HepG2 (cell line): ENCODE measurements around the gene PSMD4. TPM values are rescaled to one million over a fixed set of nuclear protein-coding genes. Genes with fewer than 3 reads are reported as not detected.
A peak's percentile ranks its signal among the peaks of the same experiment; 100 is the strongest.

Experiments
- CBX5 ChIP-seq: sonication (generic); formaldehyde crosslinking; IDR thresholded peaks from 2 replicates; pipeline ENCODE4 v1.4.0; 2020; ENCODE audit warnings: missing genetic modification reagents, borderline replicate concordance
- CEBPG ChIP-seq: IDR thresholded peaks from 2 replicates; pipeline ENCODE4 v1.6.1; 2016
- EHMT2 ChIP-seq: fragments of 200-600 bp; sonication (generic); IDR thresholded peaks from 2 replicates; pipeline ENCODE4 v1.7.0; 2017; ENCODE audit warnings: antibody characterized with exemption, low read depth, low read length, borderline replicate concordance
- GMEB2 ChIP-seq: IDR thresholded peaks from 2 replicates; pipeline ENCODE4 v1.6.1; 2016; ENCODE audit warnings: missing biosample characterization, missing genetic modification reagents, low read depth
- IKZF5 ChIP-seq: IDR thresholded peaks from 2 replicates; pipeline ENCODE4 v1.6.1; 2018; ENCODE audit warnings: missing genetic modification reagents, mild to moderate bottlenecking, missing compliant biosample characterization
- MXD4 ChIP-seq: IDR thresholded peaks from 2 replicates; pipeline ENCODE4 v1.6.1; 2016; ENCODE audit warnings: mild to moderate bottlenecking, missing biosample characterization, missing genetic modification reagents
- NFE2L2 ChIP-seq: fragments of 150-350 bp; IDR thresholded peaks from 2 replicates; pipeline ENCODE4 v1.6.1; 2014; ENCODE audit warnings: low read length
- PHF20 ChIP-seq: sonication (generic); formaldehyde crosslinking; IDR thresholded peaks from 2 replicates; pipeline ENCODE4 v1.5.0; 2020; ENCODE audit warnings: mild to moderate bottlenecking, missing genetic modification reagents
- RCOR2 ChIP-seq: IDR thresholded peaks from 2 replicates; pipeline ENCODE4 v1.6.1; 2016; ENCODE audit warnings: missing biosample characterization, missing genetic modification reagents
- SOX6 ChIP-seq, 2 experiments: fragments of 450-650 bp in 1 of 2; sonication (generic) in 1 of 2; formaldehyde crosslinking in 1 of 2; IDR thresholded peaks; 2 replicates each; pipeline versions ENCODE4 v1.4.0 to v1.6.1; 2017 to 2020; ENCODE audit warnings: antibody characterized with exemption in 1 of 2, mild to moderate bottlenecking in 1 of 2, missing genetic modification reagents in 1 of 2
- SRSF1 ChIP-seq: fragments of 200-400 bp; formaldehyde crosslinking; optimal IDR thresholded peaks from 2 replicates; pipeline ENCODE3; 2017; ENCODE audit warnings: mild to moderate bottlenecking, low read depth, low read length, moderate library complexity
- TCF7 ChIP-seq: sonication (generic); IDR thresholded peaks from 2 replicates; pipeline ENCODE4 v1.6.1; 2016; ENCODE audit warnings: antibody characterized with exemption, low read depth
- TEAD2 ChIP-seq: sonication (generic); formaldehyde crosslinking; IDR thresholded peaks from 2 replicates; pipeline ENCODE4 v1.9.0; 2021; ENCODE audit warnings: missing genetic modification reagents
- TRIM24 ChIP-seq: sonication (generic); formaldehyde crosslinking; IDR thresholded peaks from 2 replicates; pipeline ENCODE4 v1.8.0; 2022; ENCODE audit warnings: mild to moderate bottlenecking, missing genetic modification reagents
- ZBTB1 ChIP-seq: sonication (generic); formaldehyde crosslinking; IDR thresholded peaks from 2 replicates; pipeline ENCODE4 v1.4.0; 2020; ENCODE audit warnings: missing genetic modification reagents, borderline replicate concordance
- ZMYM3 ChIP-seq: sonication (generic); formaldehyde crosslinking; IDR thresholded peaks from 2 replicates; pipeline ENCODE4 v1.5.1; 2020; ENCODE audit warnings: mild to moderate bottlenecking, missing genetic modification reagents
- ZNF263 ChIP-seq: sonication (generic); formaldehyde crosslinking; IDR thresholded peaks from 2 replicates; pipeline ENCODE4 v1.4.0; 2020; ENCODE audit warnings: missing genetic modification reagents
- ZNF264 ChIP-seq: sonication (generic); formaldehyde crosslinking; IDR thresholded peaks from 2 replicates; pipeline ENCODE4 v1.4.0; 2020; ENCODE audit warnings: missing genetic modification reagents
- ZNF296 ChIP-seq: sonication (generic); formaldehyde crosslinking; conservative IDR thresholded peaks from 2 replicates; pipeline ENCODE4 v1.5.0; 2020; ENCODE audit warnings: mild to moderate bottlenecking, missing genetic modification reagents
- ZNF879 ChIP-seq: sonication (generic); formaldehyde crosslinking; IDR thresholded peaks from 2 replicates; pipeline ENCODE4 v1.8.1; 2023; ENCODE audit warnings: missing genetic modification reagents
- polyA plus RNA-seq, 8 experiments: library from polyadenylated mRNA; depleted of rRNA in 3 of 8; stranded (reverse) in 7 of 8; unstranded in 1 of 8; fragments of >200 nt; fragmentation: Illumina TruSeq in 4 of 8; extraction: Trizol in 4 of 8; gene quantifications; 2 replicates each; pipeline versions ENCODE4 v1.2.1 to v1.2.3, GENCODE V29; 2011 to 2016; ENCODE audit warnings: low read depth in 4 of 8, missing spikeins in 1 of 8, mixed read lengths in 1 of 8; ENCODE audit not compliant: insufficient read depth in 1 of 8
- total RNA-seq, 5 experiments: library from RNA; depleted of rRNA; stranded (reverse); fragments of >200 nt; fragmentation: Illumina TruSeq; extraction: Trizol; gene quantifications; 2 replicates each; pipeline ENCODE4 v1.2.3, GENCODE V29; 2016; ENCODE audit warnings: low read depth in 1 of 5
- TF ChIP-seq, protein P1 (sequence below): sonication (generic); formaldehyde crosslinking; IDR thresholded peaks from 2 replicates; pipeline ENCODE4 v1.5.0; 2020; ENCODE audit warnings: mild to moderate bottlenecking, missing genetic modification reagents
- TF ChIP-seq, protein P2 (sequence below): sonication (generic); formaldehyde crosslinking; IDR thresholded peaks from 2 replicates; pipeline ENCODE4 v1.5.1; 2020; ENCODE audit warnings: mild to moderate bottlenecking, missing genetic modification reagents, moderate library complexity

PSMD4 gene
- total and polyA plus RNA-seq, 2 of the 13 experiments (the other 11 are each of a cell fraction or from before 2014, with no cell fraction given), result 194 to 243 TPM

GRCh38 chr1:151281225-151281968 is 26.9 kb downstream of the PSMD4 start (continued):
- TF ChIP-seq ZNF264 (CRISPR knock-in tag) (no peak; the same call in 1 of the 2 replicates), CEBPG (peak; percentile 72), TRIM24 (CRISPR knock-in tag) (no peak), TEAD2 (CRISPR knock-in tag) (no peak; the same call in 1 of the 2 replicates), PHF20 (CRISPR knock-in tag) (peak; percentile 59; the same call in 1 of the 2 replicates), TCF7 (no peak), ZNF879 (CRISPR knock-in tag) (no peak), SRSF1 (no peak), ZBTB1 (no peak), EHMT2 (no peak), IKZF5 (CRISPR knock-in tag) (no peak), CBX5 (peak; percentile 11; the same call in 1 of the 2 replicates), ZNF263 (CRISPR knock-in tag) (peak; percentile 87), MXD4 (CRISPR knock-in tag) (no peak; the same call in 1 of the 2 replicates), RCOR2 (CRISPR knock-in tag) (peak; percentile 35; the same call in 1 of the 2 replicates), GMEB2 (CRISPR knock-in tag) (peak; percentile 34; the same call in 1 of the 2 replicates), ZNF296 (CRISPR knock-in tag) (no peak), NFE2L2 (no peak), ZMYM3 (CRISPR knock-in tag) (no peak), SOX6 (IDR thresholded peaks at IDR 0.05) (no peak), SOX6 (CRISPR knock-in tag; IDR thresholded peaks at IDR 0.05) (peak; percentile 27; the same call in 1 of the 2 replicates)
- TF ChIP-seq, protein P1, sequence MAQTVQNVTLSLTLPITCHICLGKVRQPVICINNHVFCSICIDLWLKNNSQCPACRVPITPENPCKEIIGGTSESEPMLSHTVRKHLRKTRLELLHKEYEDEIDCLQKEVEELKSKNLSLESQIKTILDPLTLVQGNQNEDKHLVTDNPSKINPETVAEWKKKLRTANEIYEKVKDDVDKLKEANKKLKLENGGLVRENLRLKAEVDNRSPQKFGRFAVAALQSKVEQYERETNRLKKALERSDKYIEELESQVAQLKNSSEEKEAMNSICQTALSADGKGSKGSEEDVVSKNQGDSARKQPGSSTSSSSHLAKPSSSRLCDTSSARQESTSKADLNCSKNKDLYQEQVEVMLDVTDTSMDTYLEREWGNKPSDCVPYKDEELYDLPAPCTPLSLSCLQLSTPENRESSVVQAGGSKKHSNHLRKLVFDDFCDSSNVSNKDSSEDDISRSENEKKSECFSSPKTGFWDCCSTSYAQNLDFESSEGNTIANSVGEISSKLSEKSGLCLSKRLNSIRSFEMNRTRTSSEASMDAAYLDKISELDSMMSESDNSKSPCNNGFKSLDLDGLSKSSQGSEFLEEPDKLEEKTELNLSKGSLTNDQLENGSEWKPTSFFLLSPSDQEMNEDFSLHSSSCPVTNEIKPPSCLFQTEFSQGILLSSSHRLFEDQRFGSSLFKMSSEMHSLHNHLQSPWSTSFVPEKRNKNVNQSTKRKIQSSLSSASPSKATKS (CRISPR knock-in tag), result no peak
- TF ChIP-seq, protein P2, sequence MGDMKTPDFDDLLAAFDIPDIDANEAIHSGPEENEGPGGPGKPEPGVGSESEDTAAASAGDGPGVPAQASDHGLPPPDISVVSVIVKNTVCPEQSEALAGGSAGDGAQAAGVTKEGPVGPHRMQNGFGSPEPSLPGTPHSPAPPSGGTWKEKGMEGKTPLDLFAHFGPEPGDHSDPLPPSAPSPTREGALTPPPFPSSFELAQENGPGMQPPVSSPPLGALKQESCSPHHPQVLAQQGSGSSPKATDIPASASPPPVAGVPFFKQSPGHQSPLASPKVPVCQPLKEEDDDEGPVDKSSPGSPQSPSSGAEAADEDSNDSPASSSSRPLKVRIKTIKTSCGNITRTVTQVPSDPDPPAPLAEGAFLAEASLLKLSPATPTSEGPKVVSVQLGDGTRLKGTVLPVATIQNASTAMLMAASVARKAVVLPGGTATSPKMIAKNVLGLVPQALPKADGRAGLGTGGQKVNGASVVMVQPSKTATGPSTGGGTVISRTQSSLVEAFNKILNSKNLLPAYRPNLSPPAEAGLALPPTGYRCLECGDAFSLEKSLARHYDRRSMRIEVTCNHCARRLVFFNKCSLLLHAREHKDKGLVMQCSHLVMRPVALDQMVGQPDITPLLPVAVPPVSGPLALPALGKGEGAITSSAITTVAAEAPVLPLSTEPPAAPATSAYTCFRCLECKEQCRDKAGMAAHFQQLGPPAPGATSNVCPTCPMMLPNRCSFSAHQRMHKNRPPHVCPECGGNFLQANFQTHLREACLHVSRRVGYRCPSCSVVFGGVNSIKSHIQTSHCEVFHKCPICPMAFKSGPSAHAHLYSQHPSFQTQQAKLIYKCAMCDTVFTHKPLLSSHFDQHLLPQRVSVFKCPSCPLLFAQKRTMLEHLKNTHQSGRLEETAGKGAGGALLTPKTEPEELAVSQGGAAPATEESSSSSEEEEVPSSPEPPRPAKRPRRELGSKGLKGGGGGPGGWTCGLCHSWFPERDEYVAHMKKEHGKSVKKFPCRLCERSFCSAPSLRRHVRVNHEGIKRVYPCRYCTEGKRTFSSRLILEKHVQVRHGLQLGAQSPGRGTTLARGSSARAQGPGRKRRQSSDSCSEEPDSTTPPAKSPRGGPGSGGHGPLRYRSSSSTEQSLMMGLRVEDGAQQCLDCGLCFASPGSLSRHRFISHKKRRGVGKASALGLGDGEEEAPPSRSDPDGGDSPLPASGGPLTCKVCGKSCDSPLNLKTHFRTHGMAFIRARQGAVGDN, result peak; percentile 87
